Dendritic cell treated with granulocyte-macrophage colony-stimulating factor and Interleukin-4, amounts not matched to agents 40 ng/mL and 50 ng/mL, for 4 days (primary cell): ENCODE results near the gene TRHDE.
"Not testable (repeated sequence)": the region's sequence is repeated elsewhere in the genome, so short reads cannot be mapped to it uniquely, and the experiment has no call there.

Source experiments
- H3K27ac Mint-ChIP-seq: one replicate; pipeline ENCODE4 v1.8.0; 2022; ENCODE audit warnings: mild to moderate bottlenecking, mixed read lengths
- H3K27me3 Mint-ChIP-seq: one replicate; pipeline ENCODE4 v1.8.0; 2022; ENCODE audit warnings: mild to moderate bottlenecking, mixed read lengths
- H3K36me3 Mint-ChIP-seq: one replicate; pipeline ENCODE4 v1.8.0; 2022; ENCODE audit warnings: low read depth, mixed read lengths
- H3K4me1 Mint-ChIP-seq: one replicate; pipeline ENCODE4 v1.8.0; 2022; ENCODE audit warnings: low read depth, mixed read lengths
- H3K4me3 Mint-ChIP-seq: one replicate; pipeline ENCODE4 v1.8.0; 2022; ENCODE audit warnings: mild to moderate bottlenecking, moderate library complexity, mixed read lengths
- H3K9me3 Mint-ChIP-seq: one replicate; pipeline ENCODE4 v1.8.0; 2022; ENCODE audit warnings: mixed read lengths
- intact Hi-C: fragments of 100-400 bp; cut with micrococcal nuclease; formaldehyde crosslinking; loops from one replicate; pipeline ENCODE4 v1.15.0; 2022

The TRHDE gene

GRCh38 chr12:72631926-72632685 is 359.9 kb downstream of the TRHDE start:
- no peaks in the 10 kb centered on the region for H3K9me3 Mint-ChIP-seq

DNA sequence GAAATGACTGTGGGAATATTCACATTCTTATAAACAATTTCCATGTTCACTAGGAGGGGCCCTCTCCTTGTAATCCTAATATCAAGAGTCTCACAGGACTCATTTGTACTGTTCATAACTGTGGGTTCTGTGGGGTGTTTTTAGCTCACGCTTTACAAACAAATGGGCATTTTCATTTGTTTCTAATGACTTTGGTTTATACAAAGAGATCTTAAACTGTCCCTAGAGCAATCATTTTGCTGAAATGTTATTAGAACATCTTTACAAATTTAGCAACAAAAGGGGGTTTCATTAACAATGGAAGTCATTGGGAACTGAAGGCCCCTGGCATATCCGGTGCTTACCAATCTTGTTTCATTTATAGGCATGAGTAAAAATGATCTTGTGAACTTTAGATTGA is 370.5 kb downstream of the TRHDE start:
- no peaks in the 10 kb centered on the region for H3K27me3 Mint-ChIP-seq
- H3K4me1 Mint-ChIP-seq, result no peaks in the 10 kb centered on the region
- no peaks in the 10 kb centered on the region for H3K36me3 Mint-ChIP-seq
- intact Hi-C loops, result no loop called here
- H3K9me3 Mint-ChIP-seq, result peaks cover 25% of the 10 kb centered on the region
- no peak overlapping the region for H3K27ac Mint-ChIP-seq
- no peak overlapping the region for H3K4me3 Mint-ChIP-seq

More at GRCh38 chr12:72631926-72632685, 359.9 kb downstream of the TRHDE start:
- H3K4me1 Mint-ChIP-seq, result no peaks in the 10 kb centered on the region
- no peaks in the 10 kb centered on the region for H3K36me3 Mint-ChIP-seq
- no peak overlapping the region for H3K27ac Mint-ChIP-seq
- no peaks in the 10 kb centered on the region for H3K27me3 Mint-ChIP-seq
- intact Hi-C loops, result no loop called here
- H3K4me3 Mint-ChIP-seq, result no peak overlapping the region

DNA sequence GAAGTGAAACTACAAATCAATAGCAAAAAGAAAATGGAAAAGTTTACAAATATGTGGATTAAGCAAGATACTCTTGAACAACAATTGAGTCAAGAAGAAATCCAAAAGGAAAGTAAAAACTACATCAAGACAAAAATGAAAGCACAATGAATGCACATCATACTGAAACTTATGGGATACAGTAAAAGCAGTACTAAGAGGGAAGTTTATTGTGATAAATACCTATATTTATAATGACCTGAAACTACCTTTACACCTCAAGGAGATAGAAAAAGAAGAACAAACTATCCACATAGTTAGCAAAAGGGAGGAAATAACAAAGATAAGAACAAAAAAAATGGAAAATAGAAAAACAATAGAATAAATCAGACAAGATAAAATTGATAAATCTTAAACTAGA is 375.0 kb downstream of the TRHDE start:
- Mint-ChIP-seq H3K27me3 (no peaks in the 10 kb centered on the region), H3K27ac (no peak overlapping the region), H3K36me3 (no peaks in the 10 kb centered on the region), H3K4me3 (no peak overlapping the region), H3K4me1 (no peaks in the 10 kb centered on the region), H3K9me3 (peaks cover 15% of the 10 kb centered on the region)
- intact Hi-C loops, result no loop called here

- Mint-ChIP-seq H3K27ac (no peak overlapping the region), H3K4me3 (no peak overlapping the region), H3K9me3 (peaks cover 16% of the 10 kb centered on the region), H3K36me3 (no peaks in the 10 kb centered on the region), H3K4me1 (no peaks in the 10 kb centered on the region), H3K27me3 (no peaks in the 10 kb centered on the region)
- intact Hi-C loops, result no loop called here
These were observed 386.4 kb downstream of the TRHDE start for GRCh38 chr12:72658615-72659014.

DNA sequence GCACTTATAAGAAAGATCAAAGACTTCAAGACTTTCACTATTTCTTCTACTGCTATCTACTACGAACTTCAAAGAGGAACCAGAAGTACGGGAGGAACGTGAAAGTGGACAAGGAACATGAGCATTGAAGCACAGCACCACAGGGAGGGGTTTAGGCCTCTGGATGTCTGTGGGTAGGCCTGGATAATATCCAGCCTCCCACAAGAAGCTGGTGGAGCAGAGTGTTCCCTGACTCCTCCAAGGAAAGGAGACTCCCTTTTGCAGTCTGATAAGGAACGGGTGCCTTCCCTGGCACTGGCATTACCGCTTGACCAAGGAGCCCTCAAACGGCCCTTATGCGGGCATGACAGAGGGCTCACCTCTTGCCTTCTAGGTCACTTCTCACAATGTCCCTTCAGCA is 388.0 kb downstream of the TRHDE start:
- H3K4me1 Mint-ChIP-seq, H3K27ac Mint-ChIP-seq, H3K27me3 Mint-ChIP-seq, intact Hi-C loops, H3K36me3 Mint-ChIP-seq, H3K9me3 Mint-ChIP-seq, H3K4me3 Mint-ChIP-seq: not testable (repeated sequence)

GRCh38 chr12:72673853-72674252 is 401.7 kb downstream of the TRHDE start:
- Mint-ChIP-seq H3K27ac (peak overlapping the region; percentile 17), H3K9me3 (no peaks in the 10 kb centered on the region), H3K36me3 (no peaks in the 10 kb centered on the region)

DNA sequence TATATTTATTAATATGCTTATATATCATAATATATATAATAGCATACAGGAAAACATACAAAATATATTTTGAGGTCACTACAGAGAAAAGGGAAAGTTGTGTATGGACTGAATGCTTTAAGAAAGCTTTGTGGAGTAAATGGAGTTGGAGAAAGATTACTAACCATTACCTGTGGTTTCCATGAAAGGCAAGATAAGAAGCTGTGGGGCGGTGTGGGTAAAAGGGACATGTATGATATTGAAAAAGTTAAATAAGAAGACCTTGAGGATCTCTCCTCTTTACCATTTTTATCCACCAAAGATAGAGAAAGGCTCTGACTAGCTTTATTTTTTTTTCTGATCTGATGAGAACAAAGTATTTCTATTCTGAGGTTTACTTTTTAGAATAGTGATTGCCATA is 404.4 kb downstream of the TRHDE start:
- Mint-ChIP-seq H3K27me3 (no peaks in the 10 kb centered on the region), H3K36me3 (no peaks in the 10 kb centered on the region), H3K4me3 (no peak overlapping the region), H3K27ac (no peak overlapping the region), H3K4me1 (peaks cover 41% of the 10 kb centered on the region), H3K9me3 (no peaks in the 10 kb centered on the region)
- intact Hi-C loops, result loop anchor here (10.0 kb wide), 1 partner anchor 68 kb away; no protein-coding TSS in a partner anchor

More at GRCh38 chr12:72673853-72674252, 401.7 kb downstream of the TRHDE start:
- H3K27me3 Mint-ChIP-seq, result no peaks in the 10 kb centered on the region
- H3K4me3 Mint-ChIP-seq, result no peak overlapping the region
- intact Hi-C loops, result loop anchor here (10.0 kb wide), 1 partner anchor 71 kb away; no protein-coding TSS in a partner anchor
- H3K4me1 Mint-ChIP-seq, result peaks cover 41% of the 10 kb centered on the region

DNA sequence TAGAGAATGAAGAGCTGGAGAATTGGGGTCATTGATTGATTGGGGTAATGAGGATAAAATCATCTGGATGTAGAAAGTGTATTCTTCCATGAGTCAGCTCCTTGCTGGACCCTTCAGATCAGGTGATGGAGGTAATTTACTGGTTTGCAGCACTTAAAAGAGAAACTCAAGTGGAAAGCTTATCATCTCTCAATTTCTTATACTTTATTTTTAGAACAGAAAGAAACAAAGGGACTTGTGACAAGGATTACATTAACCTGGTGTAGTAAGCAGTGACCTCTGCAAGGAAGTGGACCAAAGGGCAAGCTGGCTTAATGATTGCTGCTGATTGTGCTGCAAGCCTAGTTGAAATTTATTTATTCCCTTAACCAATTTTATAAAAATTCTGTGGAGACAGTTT is 405.0 kb downstream of the TRHDE start:
- Mint-ChIP-seq H3K27ac (no peak overlapping the region), H3K27me3 (no peaks in the 10 kb centered on the region), H3K4me3 (no peak overlapping the region), H3K36me3 (no peaks in the 10 kb centered on the region), H3K4me1 (peaks cover 39% of the 10 kb centered on the region), H3K9me3 (no peaks in the 10 kb centered on the region)
- intact Hi-C loops, result loop anchor here (10.0 kb wide), 1 partner anchor 68 kb away; no protein-coding TSS in a partner anchor

DNA sequence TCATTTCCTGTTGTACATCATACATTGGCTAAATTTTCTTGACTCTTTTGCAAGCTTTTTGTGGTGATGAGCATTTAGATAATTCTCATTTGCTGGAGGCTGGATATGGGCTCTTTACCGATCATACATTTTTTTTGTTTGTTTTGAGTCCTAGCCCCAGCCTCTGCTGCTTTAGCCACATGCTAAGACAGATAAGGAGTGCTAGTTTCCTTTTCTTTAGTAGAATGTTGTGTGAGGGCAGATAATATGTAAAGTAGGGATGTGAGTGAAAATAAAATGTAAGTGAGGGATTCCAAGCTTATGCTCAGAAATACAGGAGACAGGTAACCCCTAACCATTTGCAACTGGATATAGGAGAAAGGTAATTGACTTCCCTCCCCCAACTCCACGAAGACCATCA is 405.7 kb downstream of the TRHDE start:
- peaks cover 35% of the 10 kb centered on the region for H3K4me1 Mint-ChIP-seq
- no peaks in the 10 kb centered on the region for H3K27me3 Mint-ChIP-seq
- H3K4me3 Mint-ChIP-seq, result no peak overlapping the region
- H3K9me3 Mint-ChIP-seq, result no peaks in the 10 kb centered on the region
- H3K36me3 Mint-ChIP-seq, result no peaks in the 10 kb centered on the region
- intact Hi-C loops, result loop anchor here (10.0 kb wide), 1 partner anchor 67 kb away; no protein-coding TSS in a partner anchor
- no peak overlapping the region for H3K27ac Mint-ChIP-seq

DNA sequence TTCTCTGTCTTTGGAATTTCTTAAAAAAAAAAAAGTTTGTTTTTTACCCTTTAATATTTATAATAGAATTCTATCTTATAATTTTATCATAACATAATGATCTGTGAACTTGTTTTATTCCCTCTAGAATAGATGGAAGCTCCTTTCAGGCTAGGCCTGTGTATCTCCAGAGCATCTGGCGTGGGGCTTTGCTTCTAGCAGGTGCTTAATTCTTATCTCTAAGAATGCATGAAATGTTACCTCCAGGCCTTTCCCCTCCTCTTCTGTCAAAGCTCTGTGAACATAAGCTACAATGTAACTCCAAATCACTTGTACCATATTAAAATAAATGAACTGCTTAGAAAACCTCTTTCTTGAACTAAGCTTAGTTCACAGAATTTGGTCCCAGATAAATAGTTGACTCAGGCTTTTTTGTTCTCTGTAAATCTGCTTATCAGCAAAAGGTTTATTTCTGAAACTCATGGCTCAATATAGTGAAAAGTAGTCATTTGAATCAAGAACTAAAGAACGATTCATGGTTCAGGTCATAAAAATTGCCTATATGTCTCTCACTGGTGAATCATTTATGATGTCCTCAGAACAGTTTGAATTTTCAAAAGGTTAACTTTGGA is 407.1 kb downstream of the TRHDE start:
- intact Hi-C loops, result loop anchor here (10.0 kb wide), 1 partner anchor 66 kb away; no protein-coding TSS in a partner anchor
- Mint-ChIP-seq H3K27me3 (no peaks in the 10 kb centered on the region), H3K9me3 (no peaks in the 10 kb centered on the region), H3K4me3 (no peak overlapping the region), H3K36me3 (no peaks in the 10 kb centered on the region), H3K4me1 (peaks cover 21% of the 10 kb centered on the region), H3K27ac (no peak overlapping the region)

DNA sequence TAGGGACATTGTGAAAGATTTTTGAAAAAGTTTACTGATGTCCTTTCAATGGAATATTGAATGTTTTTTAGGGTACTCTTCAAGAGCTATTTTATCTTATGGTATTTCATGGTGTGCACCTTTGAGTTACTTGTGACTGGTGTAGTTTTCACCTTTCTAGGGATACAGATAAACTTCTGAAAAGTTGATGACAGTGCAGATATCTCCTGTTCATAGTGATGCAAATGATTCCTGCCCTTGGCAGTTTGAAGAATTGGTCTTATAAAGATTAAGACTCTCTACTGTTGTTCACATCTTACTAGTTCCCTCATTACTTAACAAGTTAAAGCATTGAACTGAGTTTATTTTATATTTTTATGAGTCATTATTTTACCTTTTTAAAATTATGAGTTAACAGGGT is 408.9 kb downstream of the TRHDE start:
- H3K9me3 Mint-ChIP-seq, result no peaks in the 10 kb centered on the region
- H3K27me3 Mint-ChIP-seq, result no peaks in the 10 kb centered on the region
- H3K27ac Mint-ChIP-seq, result no peak overlapping the region
- H3K4me3 Mint-ChIP-seq, result no peak overlapping the region
- H3K4me1 Mint-ChIP-seq, result peaks cover 20% of the 10 kb centered on the region
- intact Hi-C loops, result no loop called here
- H3K36me3 Mint-ChIP-seq, result no peaks in the 10 kb centered on the region

DNA sequence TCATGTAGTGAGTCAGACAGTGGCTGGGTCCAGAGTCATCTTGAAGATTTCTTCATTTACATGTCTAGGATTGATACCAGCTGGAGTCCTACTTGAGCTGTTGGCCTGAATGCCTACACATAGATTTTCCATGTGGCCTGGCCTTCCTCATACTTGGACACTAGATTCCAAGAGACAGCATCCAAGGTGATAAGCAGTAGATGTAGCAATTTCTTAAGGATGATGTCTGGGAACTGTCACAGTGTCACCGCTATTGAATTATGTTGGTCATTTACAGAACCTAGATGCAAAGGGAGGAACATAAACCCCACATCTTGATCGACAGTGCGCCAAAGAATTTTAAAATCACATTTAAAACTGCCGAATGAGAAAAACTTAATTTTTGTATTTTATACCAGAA is 412.3 kb downstream of the TRHDE start:
- Mint-ChIP-seq H3K27ac (no peak overlapping the region), H3K4me1 (peaks cover 6% of the 10 kb centered on the region), H3K27me3 (no peaks in the 10 kb centered on the region), H3K9me3 (peaks cover 9% of the 10 kb centered on the region), H3K4me3 (no peak overlapping the region), H3K36me3 (no peaks in the 10 kb centered on the region)
- intact Hi-C loops, result no loop called here

DNA sequence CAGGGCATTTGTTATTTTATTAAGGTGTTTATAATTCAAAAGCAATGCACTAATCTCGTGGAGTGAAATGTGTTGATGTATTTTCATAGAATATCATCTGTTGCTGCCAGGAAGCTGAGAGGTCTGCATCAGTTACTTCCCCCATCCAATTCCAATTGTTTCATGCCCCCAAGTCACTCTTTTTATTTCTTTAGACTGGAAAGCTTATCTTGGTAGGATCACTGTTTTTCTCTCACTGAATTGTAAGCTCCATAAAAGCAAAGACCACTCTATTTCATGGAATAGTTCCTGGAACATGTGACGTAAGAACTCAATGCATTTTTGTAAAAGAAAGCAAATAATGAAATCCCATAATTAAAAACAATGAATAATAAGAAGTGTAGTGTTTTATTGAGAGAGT is 420.2 kb downstream of the TRHDE start:
- no peak overlapping the region for H3K27ac Mint-ChIP-seq

GRCh38 chr12:72694193-72694592 is 422.0 kb downstream of the TRHDE start:
- H3K9me3 Mint-ChIP-seq, result peaks cover 15% of the 10 kb centered on the region
- H3K4me1 Mint-ChIP-seq, result no peaks in the 10 kb centered on the region
- no peak overlapping the region for H3K27ac Mint-ChIP-seq
- intact Hi-C loops, result no loop called here
- no peaks in the 10 kb centered on the region for H3K36me3 Mint-ChIP-seq
- H3K4me3 Mint-ChIP-seq, result no peak overlapping the region
- no peaks in the 10 kb centered on the region for H3K27me3 Mint-ChIP-seq

More for the DNA sequence above, 420.2 kb downstream of the TRHDE start:
- H3K9me3 Mint-ChIP-seq, result peaks cover 24% of the 10 kb centered on the region
- no peak overlapping the region for H3K4me3 Mint-ChIP-seq
- no peaks in the 10 kb centered on the region for H3K27me3 Mint-ChIP-seq
- H3K36me3 Mint-ChIP-seq, result no peaks in the 10 kb centered on the region
- no peaks in the 10 kb centered on the region for H3K4me1 Mint-ChIP-seq
- intact Hi-C loops, result no loop called here
